Superior temporal gyrus (tissue), 1 donor: ENCODE data around the gene ZNF175.
"Not testable (repeated sequence)": the region's sequence is repeated elsewhere in the genome, so short reads cannot be mapped to it uniquely, and the experiment has no call there.

ENCODE experiments used
- DNase-seq: peaks from one replicate; pipeline ENCODE4 v3.0.0-alpha.2; 2016; ENCODE audit errors: extremely low spot score

ZNF175 gene

DNA sequence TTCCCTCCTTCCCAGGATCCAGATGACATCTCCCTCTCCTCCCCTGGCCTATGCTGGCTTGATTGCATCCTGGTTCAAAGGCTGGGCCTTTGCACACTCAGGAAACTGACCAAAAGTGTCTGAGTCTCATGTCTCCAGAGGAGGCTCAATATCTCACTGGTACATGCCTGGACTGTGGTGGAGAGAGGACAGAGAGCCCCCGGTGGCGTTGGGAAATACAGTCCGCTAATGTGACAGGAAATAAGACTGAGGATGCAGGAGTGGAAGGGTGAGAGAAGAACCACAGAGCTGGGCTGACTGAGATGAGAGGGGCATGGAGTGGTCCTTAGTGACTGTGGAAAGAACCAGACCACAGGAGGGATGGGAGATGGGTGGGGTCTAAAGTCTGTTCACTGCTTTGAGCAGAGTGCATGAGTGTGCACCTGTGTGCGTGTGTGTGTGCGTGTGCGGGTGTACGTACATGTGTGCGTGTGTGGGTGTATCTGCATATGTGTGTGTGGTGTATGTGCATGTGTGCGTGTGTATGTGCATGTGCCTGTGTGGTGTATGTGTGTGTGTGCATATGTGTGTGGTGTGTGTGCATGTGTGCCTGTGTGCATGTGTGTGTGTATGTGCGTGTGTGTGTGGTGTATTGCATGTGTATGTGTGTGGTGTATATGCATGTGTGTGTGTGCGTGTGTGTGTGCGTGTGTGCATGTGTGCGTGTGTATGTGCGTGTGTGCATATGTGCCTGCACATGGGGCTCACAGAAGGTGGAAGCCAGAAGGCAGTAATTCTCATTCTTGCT lies 57.3 kb downstream of the ZNF175 start:
- DNase-seq: no peak

GRCh38 chr19:51630315-51630714 lies 59.2 kb downstream of the ZNF175 start, which contains the start of gene SIGLEC5:
Gene SIGLEC5 (minus strand): TSS chr19:51630401. CDS start chr19:51630335, 66 bp downstream.
- not testable (repeated sequence) for DNase-seq

DNA sequence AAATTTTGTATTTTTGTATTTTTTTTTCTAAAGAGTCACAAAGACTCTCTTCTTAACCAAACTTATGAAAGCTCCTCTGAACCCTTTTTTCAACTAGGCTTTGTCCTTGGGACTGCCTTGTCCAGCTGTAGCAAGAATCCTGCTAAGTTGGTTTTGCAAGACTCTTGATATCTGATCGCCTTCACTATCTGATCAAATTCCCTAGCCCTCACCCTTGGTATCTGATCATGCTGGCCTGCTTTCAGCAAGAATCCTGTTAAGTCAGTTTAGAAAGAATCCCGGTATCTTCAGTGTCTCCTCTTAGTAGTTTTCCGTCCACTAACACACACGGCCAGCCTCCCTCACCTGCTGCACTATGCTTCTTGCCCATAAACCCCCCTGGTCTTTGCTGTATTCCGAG lies 61.0 kb downstream of the ZNF175 start:
- no peak for DNase-seq

GRCh38 chr19:51637362-51637978 lies 66.4 kb downstream of the ZNF175 start:
- no peak for DNase-seq

DNA sequence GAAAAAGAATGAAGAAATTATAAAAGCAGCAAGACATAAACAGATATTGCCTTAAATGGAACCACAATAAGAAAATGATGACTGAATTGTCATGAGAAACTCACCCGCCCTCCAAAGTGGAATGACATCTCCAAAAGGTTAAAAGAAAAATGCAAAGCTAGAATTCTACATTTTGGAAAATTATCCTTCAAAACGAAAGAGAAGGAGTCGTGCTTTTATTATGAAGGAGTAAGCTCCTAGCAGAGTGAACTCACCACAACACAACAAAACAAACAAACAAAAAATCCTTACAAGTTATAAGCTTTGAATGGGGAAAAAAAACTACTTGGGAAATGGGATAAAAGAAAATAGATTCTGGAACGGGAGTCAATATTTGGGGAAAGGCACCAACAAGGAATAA lies 68.8 kb downstream of the ZNF175 start:
- no peak for DNase-seq

DNA sequence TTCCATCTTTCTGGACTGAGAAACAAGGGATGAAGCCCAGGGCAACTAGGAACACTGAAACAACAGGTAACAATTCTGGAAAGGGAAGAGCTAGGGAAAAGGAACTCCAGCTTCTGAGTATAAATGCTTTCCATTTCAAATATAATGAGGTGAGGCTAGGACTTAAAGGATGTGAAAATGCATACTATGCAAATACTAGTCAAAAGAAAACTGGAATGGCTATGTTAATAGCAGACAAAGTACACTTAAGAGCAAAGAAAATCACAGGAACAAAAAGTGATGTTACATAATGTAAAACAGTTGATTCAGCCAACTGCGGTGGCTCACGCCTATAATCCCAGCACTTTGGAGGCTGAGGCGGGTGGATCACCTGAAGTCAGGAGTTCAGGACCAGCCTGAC lies 69.3 kb downstream of the ZNF175 start:
- no peak for DNase-seq

DNA sequence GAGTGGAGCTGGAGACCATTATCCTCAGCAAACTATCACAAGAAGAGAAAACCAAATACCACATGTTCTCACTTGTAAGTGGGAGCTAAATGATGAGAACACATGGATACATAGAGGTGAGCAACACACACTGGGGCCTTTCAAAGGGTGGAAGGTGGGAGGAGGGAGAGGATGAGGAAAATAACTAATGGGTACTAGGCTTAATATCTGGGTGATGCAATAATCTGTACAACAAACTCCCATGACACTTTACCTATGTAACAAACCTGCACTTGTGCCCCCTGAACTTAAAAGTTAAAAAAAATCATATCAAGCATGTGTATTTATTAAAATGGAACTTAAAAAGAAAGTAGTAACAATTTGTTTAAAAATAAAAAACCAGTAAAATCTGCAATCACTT lies 70.6 kb downstream of the ZNF175 start:
- no peak for DNase-seq
